Measurements from ENCODE around the gene E2F1.
A peak's percentile ranks its signal among the peaks of the same experiment; 100 is the strongest.
"Not testable (repeated sequence)": the region's sequence is repeated elsewhere in the genome, so short reads cannot be mapped to it uniquely, and the experiment has no call there.

Gene E2F1

GRCh38 chr20:33710681-33711445 lies 24.7 kb upstream of the E2F1 start:
- no peak for DNase-seq

- no peak for DNase-seq
Measured at GRCh38 chr20:33709905-33710541, 23.8 kb upstream of the E2F1 start.

GRCh38 chr20:33709398-33709797 lies 23.2 kb upstream of the E2F1 start:
- DNase-seq = no peak

- no peak for DNase-seq
Measured at GRCh38 chr20:33707668-33708067, 21.5 kb upstream of the E2F1 start.

GRCh38 chr20:33704197-33704924 lies 18.2 kb upstream of the E2F1 start:
- DNase-seq = no peak

GRCh38 chr20:33703498-33704137 lies 17.4 kb upstream of the E2F1 start:
- no peak for DNase-seq

- DNase-seq = no peak
Measured at GRCh38 chr20:33702861-33703260, 16.7 kb upstream of the E2F1 start.

GRCh38 chr20:33701629-33702450 lies 15.7 kb upstream of the E2F1 start:
- DNase-seq = no peak

- DNase-seq = not testable (repeated sequence)
Measured at GRCh38 chr20:33700696-33701441, 14.7 kb upstream of the E2F1 start.

- not testable (repeated sequence) for DNase-seq
Measured at GRCh38 chr20:33698966-33699365, 12.8 kb upstream of the E2F1 start.

- no peak for DNase-seq
Measured at GRCh38 chr20:33697129-33697528, 10.9 kb upstream of the E2F1 start.

- no peak for DNase-seq
Measured at GRCh38 chr20:33696448-33696847, 10.3 kb upstream of the E2F1 start.

- DNase-seq = no peak
Measured at GRCh38 chr20:33694639-33695012, 8.4 kb upstream of the E2F1 start.

- no peak for DNase-seq
Measured at GRCh38 chr20:33693741-33694638, 7.8 kb upstream of the E2F1 start.

- no peak for DNase-seq
Measured at GRCh38 chr20:33693289-33693688, 7.1 kb upstream of the E2F1 start.

GRCh38 chr20:33689973-33690372 lies 3.8 kb upstream of the E2F1 start:
- DNase-seq = peak; percentile 39 to 77

- DNase-seq = no peak
Measured at GRCh38 chr20:33689493-33689892, 3.3 kb upstream of the E2F1 start.

GRCh38 chr20:33688938-33689424 lies 2.8 kb upstream of the E2F1 start:
- DNase-seq = no peak

GRCh38 chr20:33687993-33688937 lies 2.1 kb upstream of the E2F1 start:
- DNase-seq = no peak

All from CD4-positive, alpha-beta T cell treated with Interleukin-1 beta for 1 hour (primary cell).